ENCODE measurements around the gene CHCHD1. TPM values are rescaled to one million over a fixed set of nuclear protein-coding genes. Genes with fewer than 3 reads are reported as not detected.
A peak's percentile ranks its signal among the peaks of the same experiment; 100 is the strongest.
"Not testable (repeated sequence)": the region's sequence is repeated elsewhere in the genome, so short reads cannot be mapped to it uniquely, and the experiment has no call there.

Gene CHCHD1
- total RNA-seq, 2 donors from 2014 or later = 15.1 to 18.8 TPM

- no peak for DNase-seq (ENCODE audit: low spot score)
- intact Hi-C loops (cut with DNase I) = no loop called here
Observed at GRCh38 chr10:73763343-73763742, 18.5 kb upstream of the CHCHD1 start.

GRCh38 chr10:73765066-73765465 lies 16.8 kb upstream of the CHCHD1 start:
- DNase-seq (ENCODE audit: low spot score) = no peak
- intact Hi-C loops (cut with DNase I) = no loop called here

- no peak for DNase-seq (ENCODE audit: low spot score)
- intact Hi-C loops (cut with DNase I) = no loop called here
Observed at GRCh38 chr10:73768881-73769280, 13.0 kb upstream of the CHCHD1 start.

- no peak for DNase-seq (ENCODE audit: low spot score)
- intact Hi-C loops (cut with DNase I) = no loop called here
Observed at GRCh38 chr10:73769396-73769795, 12.5 kb upstream of the CHCHD1 start.

- intact Hi-C loops (cut with DNase I) = no loop called here
Observed at GRCh38 chr10:73771722-73772280, 10.0 kb upstream of the CHCHD1 start.

DNA sequence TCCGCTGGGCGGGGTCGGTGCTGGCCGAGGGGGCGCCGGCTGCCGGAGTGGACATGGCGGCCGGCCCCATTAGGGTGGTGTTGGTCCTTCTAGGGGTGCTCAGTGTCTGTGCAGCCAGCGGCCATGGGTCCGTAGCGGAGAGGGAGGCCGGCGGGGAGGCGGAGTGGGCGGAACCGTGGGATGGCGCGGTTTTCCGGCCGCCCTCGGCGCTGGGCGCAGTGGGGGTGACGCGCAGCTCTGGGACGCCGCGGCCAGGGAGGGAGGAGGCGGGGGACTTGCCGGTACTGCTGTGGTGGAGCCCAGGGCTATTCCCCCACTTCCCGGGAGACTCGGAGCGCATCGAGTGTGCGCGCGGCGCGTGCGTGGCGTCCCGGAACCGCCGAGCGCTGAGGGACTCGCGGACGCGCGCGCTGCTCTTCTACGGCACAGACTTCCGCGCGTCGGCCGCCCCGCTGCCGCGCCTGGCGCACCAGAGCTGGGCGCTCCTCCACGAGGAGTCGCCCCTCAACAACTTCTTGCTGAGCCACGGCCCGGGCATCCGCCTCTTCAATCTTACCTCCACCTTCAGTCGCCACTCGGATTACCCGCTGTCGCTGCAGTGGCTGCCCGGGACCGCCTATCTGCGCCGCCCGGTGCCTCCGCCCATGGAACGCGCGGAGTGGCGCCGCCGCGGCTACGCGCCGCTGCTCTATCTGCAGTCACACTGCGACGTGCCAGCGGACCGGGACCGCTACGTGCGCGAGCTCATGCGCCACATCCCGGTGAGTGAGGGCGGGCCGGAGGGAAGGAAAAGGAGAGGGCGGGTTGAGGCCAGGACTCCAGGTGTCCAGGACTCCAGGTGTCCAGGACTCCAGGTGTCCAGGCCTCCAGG lies 9.3 kb upstream of the CHCHD1 start:
- intact Hi-C loops (cut with DNase I) = no loop called here

More at GRCh38 chr10:73771722-73772280, 10.0 kb upstream of the CHCHD1 start:
- DNase-seq (ENCODE audit: low spot score) = peak; percentile 97

GRCh38 chr10:73773152-73773879 lies 8.5 kb upstream of the CHCHD1 start:
- intact Hi-C loops (cut with DNase I) = no loop called here

More for the DNA sequence above, 9.3 kb upstream of the CHCHD1 start:
- DNase-seq (ENCODE audit: low spot score) = peak; percentile 95

DNA sequence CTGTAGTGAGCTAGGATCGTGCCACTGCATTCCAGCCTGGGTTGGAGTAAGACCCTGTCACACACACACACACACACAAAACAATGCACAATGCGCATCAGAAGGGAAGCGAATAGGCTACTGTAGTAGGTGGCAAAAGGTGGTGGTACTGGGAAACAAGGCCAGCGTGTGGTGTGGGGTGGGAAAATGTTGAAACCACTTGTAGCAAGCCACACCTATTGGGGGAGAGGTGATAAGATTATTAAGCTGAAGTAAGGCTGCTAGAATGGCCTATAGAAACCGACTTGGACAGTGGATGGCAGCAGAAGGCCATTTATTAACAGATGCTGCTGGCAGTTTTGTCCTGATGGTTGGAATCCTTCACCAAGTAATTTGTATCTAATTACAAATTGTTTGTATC lies 7.2 kb upstream of the CHCHD1 start:
- DNase-seq (ENCODE audit: low spot score) = no peak
- intact Hi-C loops (cut with DNase I) = no loop called here

More at GRCh38 chr10:73773152-73773879, 8.5 kb upstream of the CHCHD1 start:
- DNase-seq (ENCODE audit: low spot score) = no peak

GRCh38 chr10:73779018-73779417 lies 2.8 kb upstream of the CHCHD1 start:
- intact Hi-C loops (cut with DNase I) = no loop called here
- DNase-seq (ENCODE audit: low spot score) = no peak

- intact Hi-C loops (cut with DNase I) = no loop called here
- no peak for DNase-seq (ENCODE audit: low spot score)
Observed at GRCh38 chr10:73779539-73780197, 2.2 kb upstream of the CHCHD1 start.

- intact Hi-C loops (cut with DNase I) = no loop called here
- DNase-seq (ENCODE audit: low spot score) = no peak
Observed at GRCh38 chr10:73780301-73780700, 1.5 kb upstream of the CHCHD1 start.

DNA sequence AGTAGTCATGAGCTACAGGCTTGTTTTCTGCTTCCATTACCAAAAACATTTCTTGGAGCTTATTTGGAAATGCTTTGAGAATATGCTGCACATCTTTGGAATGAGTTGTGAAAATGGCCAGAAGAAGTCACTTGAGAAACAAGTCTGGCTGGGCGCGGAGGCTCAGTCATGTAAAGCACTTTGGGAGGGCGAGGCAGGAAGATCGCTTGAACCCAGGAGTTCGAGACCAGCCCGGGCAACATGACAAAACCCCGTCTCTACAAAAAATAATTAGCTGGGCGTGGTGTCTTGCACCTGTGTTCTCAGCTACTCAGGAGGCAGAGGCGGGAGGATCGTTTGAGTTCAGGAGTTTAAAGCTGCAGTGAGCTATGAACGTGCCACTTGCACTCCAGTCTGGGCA lies 882 bp upstream of the CHCHD1 start:
- DNase-seq (ENCODE audit: low spot score) = no peak
- intact Hi-C loops (cut with DNase I) = no loop called here

DNA sequence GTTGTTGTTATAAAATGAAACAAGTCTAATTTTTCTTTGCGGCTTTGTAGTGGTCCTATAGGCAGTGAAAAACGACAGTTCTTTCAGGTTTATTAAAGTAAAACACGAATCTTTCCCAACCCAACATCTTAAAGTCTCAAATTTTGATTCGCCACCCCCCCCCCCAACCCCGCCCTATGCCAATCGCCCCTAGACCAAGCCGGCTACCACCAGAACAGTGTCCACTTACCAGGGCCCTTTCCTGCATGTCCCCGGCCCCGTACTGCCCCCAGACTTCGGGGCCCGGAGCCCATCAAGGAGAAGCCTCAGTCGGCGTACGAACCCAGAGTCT lies 335 bp upstream of the CHCHD1 start:
- no peak for DNase-seq (ENCODE audit: low spot score)
- intact Hi-C loops (cut with DNase I) = no loop called here

- intact Hi-C loops (cut with DNase I) = no loop called here
- DNase-seq (ENCODE audit: low spot score) = no peak
Observed at GRCh38 chr10:73782749-73783085, 869 bp downstream of the CHCHD1 start.

GRCh38 chr10:73785211-73785720 lies 3.4 kb downstream of the CHCHD1 start, which contains the start of gene ZSWIM8:
Gene ZSWIM8, plus strand, starts transcription at chr10:73785606. Its CDS starts 273 bp downstream, at chr10:73785879.
- intact Hi-C loops (cut with DNase I) = no loop called here
- peak; percentile 97 for DNase-seq (ENCODE audit: low spot score)

DNA sequence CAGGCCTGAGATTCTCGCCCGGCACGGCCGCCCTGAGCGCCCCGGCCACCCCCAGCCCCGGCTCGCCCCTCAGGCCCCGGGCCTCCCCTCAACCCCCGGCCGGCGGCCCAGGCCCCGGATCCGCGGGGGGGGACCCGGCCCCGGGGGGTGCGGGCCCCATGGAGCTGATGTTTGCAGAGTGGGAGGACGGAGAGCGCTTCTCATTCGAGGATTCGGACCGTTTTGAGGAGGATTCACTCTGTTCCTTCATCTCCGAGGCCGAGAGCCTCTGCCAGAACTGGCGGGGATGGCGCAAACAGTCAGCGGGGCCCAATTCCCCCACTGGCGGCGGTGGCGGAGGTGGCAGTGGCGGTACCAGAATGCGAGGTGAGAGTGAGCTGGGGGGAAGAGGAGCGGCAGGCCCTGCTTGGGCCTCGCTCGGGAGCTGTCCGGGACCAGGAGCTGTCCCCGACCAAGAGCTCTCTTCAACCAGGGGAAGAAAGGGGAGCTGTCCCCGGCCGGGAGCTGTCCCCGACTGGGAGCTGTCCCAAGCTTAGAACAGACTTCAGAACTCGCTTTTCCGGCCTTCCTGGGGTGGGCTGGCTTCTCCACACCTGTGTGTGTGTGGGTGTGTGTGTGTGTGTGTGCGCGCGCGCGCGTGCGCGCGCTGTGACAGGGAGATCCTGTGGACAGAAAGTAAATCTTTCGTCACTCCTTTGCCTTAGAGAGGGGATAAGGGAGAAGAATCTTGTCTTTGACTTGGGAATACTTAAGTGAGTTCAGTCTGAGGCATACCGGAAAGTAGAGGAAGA lies 4.1 kb downstream of the CHCHD1 start:
- intact Hi-C loops (cut with DNase I) = no loop called here

DNA sequence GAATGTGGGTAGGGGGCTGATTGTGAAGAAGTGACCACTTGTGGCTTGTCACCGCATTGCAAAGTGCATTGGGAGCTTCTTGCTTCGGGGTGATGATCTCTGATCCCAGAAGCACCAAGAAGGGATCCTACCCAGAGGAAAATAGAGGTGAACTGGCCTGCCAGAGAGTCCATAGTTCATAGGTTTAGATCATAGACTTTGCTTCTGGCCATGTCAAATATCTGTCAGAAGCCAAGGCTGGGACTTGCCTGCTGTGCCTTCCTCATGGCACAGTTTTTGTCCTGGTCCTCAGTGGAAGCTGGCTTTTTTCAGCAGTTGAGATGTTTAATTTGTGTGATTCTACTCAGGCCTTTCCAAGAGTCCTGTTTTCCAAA lies 4.7 kb downstream of the CHCHD1 start:
- no peak for DNase-seq (ENCODE audit: low spot score)
- intact Hi-C loops (cut with DNase I) = no loop called here

More for the DNA sequence above, 4.1 kb downstream of the CHCHD1 start:
- no peak for DNase-seq (ENCODE audit: low spot score)

DNA sequence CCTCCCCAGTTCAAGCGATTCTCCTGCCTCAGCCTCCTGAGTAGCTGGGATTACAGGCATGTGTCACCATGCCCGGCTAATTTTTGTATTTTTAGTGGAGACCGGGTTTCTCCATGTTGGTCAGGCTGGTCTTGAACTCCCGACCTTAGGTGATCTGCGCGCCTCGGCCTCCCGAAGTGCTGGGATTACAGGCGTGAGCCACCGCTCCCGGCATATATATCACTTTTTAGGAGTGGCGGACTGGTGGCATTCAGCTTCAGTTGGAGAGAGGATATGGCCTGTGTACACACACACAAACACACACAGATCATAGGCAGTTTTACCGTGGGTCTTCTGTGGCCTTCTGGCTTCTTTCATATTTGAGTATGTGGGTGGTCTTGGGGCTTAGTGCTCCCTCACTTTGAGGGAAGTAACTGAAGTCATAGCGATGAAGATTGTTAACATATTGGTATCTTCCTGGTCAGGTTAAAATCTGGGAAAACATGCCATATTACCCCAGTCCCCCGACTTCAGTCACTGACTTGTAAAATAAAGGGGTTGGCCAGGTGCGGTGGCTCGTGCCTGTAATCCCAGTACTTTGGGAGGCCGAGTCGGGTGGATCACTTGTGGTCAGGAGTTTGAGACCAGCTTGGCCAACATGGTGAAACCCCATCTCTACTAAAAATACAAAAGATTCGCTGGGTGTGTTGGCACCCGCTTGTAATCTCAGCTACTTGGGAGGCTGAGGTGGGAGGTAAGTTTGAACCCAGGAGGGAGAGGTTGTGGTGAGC lies 5.4 kb downstream of the CHCHD1 start:
- DNase-seq (ENCODE audit: low spot score) = peak; percentile 62
- intact Hi-C loops (cut with DNase I) = not testable (repeated sequence)
